Activated T-cell treated with anti-CD3 and anti-CD28 coated beads, Interleukin-2, amount 50 U/mL, for 24 hours (primary cell): ENCODE data around the gene ELOVL4.

Experiments
- DNase-seq: peaks from one replicate; pipeline ENCODE4 v3.0.0-alpha.2; 2020
- H3K27ac Mint-ChIP-seq: 2 replicates; pipeline ENCODE4 v1.8.0; 2020; ENCODE audit warnings: mild to moderate bottlenecking, mixed read lengths
- H3K27me3 Mint-ChIP-seq: 2 replicates; pipeline ENCODE4 v1.8.0; 2020; ENCODE audit warnings: mixed read lengths
- H3K36me3 Mint-ChIP-seq: 2 replicates; pipeline ENCODE4 v1.8.0; 2020; ENCODE audit warnings: low read depth, mixed read lengths
- H3K4me1 Mint-ChIP-seq: 2 replicates; pipeline ENCODE4 v1.8.0; 2020; ENCODE audit warnings: low read depth, mixed read lengths
- H3K4me3 Mint-ChIP-seq: 2 replicates; pipeline ENCODE4 v1.8.0; 2020; ENCODE audit warnings: mild to moderate bottlenecking, moderate library complexity, mixed read lengths
- H3K9me3 Mint-ChIP-seq: 2 replicates; pipeline ENCODE4 v1.8.0; 2020; ENCODE audit warnings: mixed read lengths

ELOVL4 gene

DNA sequence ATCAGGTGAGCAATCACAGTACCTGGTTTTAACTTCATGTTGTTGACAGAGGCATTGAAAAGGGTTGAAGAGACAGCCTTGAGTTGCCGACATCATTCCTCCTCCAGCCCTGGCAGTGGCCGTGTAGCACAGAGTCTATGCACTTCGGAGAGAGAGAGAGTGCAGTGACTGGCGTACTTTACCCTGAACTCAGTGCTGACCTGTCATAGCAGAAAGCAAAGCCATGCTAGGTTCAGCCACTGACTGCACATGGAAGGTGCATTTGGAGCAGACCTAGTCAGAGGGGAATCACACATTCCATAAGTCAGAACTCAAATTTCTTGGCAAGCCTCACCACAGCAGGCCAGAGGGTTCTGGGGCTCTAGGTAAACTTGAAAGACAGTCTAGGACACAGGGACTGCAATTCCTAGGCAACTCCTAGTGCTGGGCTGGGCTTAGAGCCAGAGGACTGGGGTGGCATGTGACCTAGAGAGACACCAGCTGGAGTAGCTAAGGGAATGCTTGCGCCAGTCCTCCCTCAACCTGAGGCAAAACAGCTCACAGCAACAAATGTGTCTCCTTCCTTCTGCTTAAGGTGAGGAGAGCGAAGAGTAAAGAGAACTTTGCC, 69.1 kb downstream of the ELOVL4 start:
- Mint-ChIP-seq H3K4me1 (no peaks in the 10 kb centered on the region), H3K27ac (no peak overlapping the region), H3K36me3 (no peaks in the 10 kb centered on the region), H3K4me3 (no peak overlapping the region), H3K9me3 (no peaks in the 10 kb centered on the region), H3K27me3 (peaks cover 43% of the 10 kb centered on the region)
- DNase-seq: no peak

GRCh38 chr6:79874531-79875134, 72.7 kb downstream of the ELOVL4 start:
- Mint-ChIP-seq H3K27me3 (peaks cover 22% of the 10 kb centered on the region), H3K36me3 (no peaks in the 10 kb centered on the region), H3K9me3 (no peaks in the 10 kb centered on the region), H3K4me1 (peaks cover 6% of the 10 kb centered on the region), H3K4me3 (no peak overlapping the region), H3K27ac (no peak overlapping the region)
- DNase-seq: no peak

- no peak for DNase-seq
- no peaks in the 10 kb centered on the region for H3K9me3 Mint-ChIP-seq
- peaks cover 15% of the 10 kb centered on the region for H3K4me1 Mint-ChIP-seq
- H3K4me3 Mint-ChIP-seq: no peak overlapping the region
- no peak overlapping the region for H3K27ac Mint-ChIP-seq
- H3K36me3 Mint-ChIP-seq: no peaks in the 10 kb centered on the region
- peaks cover 19% of the 10 kb centered on the region for H3K27me3 Mint-ChIP-seq
Measured at GRCh38 chr6:79872986-79873385, 74.4 kb downstream of the ELOVL4 start.

- Mint-ChIP-seq H3K36me3 (no peaks in the 10 kb centered on the region), H3K9me3 (no peaks in the 10 kb centered on the region), H3K4me1 (peaks cover 15% of the 10 kb centered on the region), H3K27me3 (peaks cover 16% of the 10 kb centered on the region), H3K4me3 (no peak overlapping the region), H3K27ac (no peak overlapping the region)
- DNase-seq: no peak
Measured at GRCh38 chr6:79872303-79872702, 75.0 kb downstream of the ELOVL4 start.

GRCh38 chr6:79869600-79870084, 77.7 kb downstream of the ELOVL4 start:
- H3K4me1 Mint-ChIP-seq: peaks cover 15% of the 10 kb centered on the region
- peak; percentile 85 for DNase-seq
- no peaks in the 10 kb centered on the region for H3K9me3 Mint-ChIP-seq
- peak overlapping the region; percentile 38 for H3K4me3 Mint-ChIP-seq
- no peak overlapping the region for H3K27ac Mint-ChIP-seq
- no peaks in the 10 kb centered on the region for H3K36me3 Mint-ChIP-seq
- H3K27me3 Mint-ChIP-seq: peaks cover 7% of the 10 kb centered on the region

DNA sequence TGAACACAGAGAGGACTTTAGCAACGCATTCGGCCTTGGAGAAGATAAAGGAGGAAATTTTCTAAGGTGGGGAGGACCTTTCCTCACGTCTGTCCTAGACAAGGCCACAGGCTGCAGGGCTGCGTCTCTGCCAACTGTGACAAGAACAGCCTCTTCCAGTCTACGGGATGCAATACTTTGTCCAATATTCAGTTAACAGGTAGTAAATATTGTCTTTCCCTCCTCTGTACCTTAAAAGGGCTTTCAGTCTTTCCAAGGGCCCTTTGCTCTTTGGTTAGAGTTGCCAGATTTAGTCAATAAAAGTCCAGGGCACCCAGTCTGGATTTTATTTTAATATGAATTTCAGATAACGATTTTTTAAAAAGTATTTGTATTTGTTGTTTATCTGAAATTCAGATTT, 78.2 kb downstream of the ELOVL4 start:
- Mint-ChIP-seq H3K4me1 (peaks cover 15% of the 10 kb centered on the region), H3K27ac (no peak overlapping the region), H3K27me3 (peaks cover 2% of the 10 kb centered on the region), H3K36me3 (no peaks in the 10 kb centered on the region), H3K9me3 (no peaks in the 10 kb centered on the region), H3K4me3 (no peak overlapping the region)
- no peak for DNase-seq

DNA sequence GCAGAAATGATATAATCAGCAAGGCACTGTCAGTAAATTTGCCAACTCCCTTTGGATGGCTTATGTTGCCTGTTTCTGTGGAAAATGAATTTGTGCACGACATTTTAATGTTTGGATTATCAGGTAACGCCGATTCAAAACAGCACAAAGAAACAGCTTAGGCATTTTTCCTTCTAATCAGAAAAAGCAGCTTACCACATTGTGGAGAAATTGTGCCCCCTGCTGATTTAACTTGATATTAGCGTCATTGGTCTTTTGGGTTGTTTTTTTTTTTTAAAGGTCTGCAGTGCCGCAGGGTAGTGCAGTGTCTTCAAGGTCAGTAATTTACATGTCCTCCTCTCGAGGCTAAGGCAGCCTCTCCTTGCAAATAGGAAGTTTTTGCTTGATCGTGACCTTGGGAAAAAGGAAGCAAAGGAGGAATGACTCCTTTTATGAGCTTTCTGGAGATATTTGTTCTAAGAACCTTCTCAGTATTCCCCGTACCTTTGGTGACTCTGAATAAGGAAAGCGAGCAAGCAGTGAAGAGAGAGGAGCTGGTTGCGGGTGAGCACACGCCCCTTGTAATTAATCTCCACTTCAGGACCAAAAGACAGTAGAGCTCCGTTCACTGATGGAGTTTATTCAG, 79.1 kb downstream of the ELOVL4 start:
- no peak overlapping the region for H3K4me3 Mint-ChIP-seq
- no peaks in the 10 kb centered on the region for H3K9me3 Mint-ChIP-seq
- H3K36me3 Mint-ChIP-seq: no peaks in the 10 kb centered on the region
- DNase-seq: no peak
- H3K4me1 Mint-ChIP-seq: peaks cover 15% of the 10 kb centered on the region
- H3K27ac Mint-ChIP-seq: no peak overlapping the region
- peaks cover 2% of the 10 kb centered on the region for H3K27me3 Mint-ChIP-seq
